Measurements from ENCODE around the gene CITED4.

Gene CITED4

GRCh38 chr1:40849801-40850592 lies 12.2 kb downstream of the CITED4 start:
- H3K9ac ChIP-seq (ENCODE audit: low read length): no peak overlapping the region
- no peak overlapping the region for H3K4me3 ChIP-seq (ENCODE audit: low read depth in 1 of 2, low read length in 2 of 2)

GRCh38 chr1:40848530-40849189 lies 13.5 kb downstream of the CITED4 start:
- no peaks in the 10 kb centered on the region for H3K27me3 ChIP-seq (ENCODE audit: control insufficient read depth in 1 of 2, insufficient read depth in 2 of 2, low read length in 2 of 2)
- H3K9me3 ChIP-seq (ENCODE audit: low read length): no peaks in the 10 kb centered on the region
- peaks cover 2% of the 10 kb centered on the region for H3K4me1 ChIP-seq (ENCODE audit: insufficient read depth, low read length)
- no peaks in the 10 kb centered on the region for H3K36me3 ChIP-seq (ENCODE audit: insufficient read depth, low read length)
- H3K4me3 ChIP-seq (ENCODE audit: low read depth in 1 of 2, low read length in 2 of 2): no peak overlapping the region
- no peak overlapping the region for H3K27ac ChIP-seq (ENCODE audit: low read depth, low read length)
- H3K9ac ChIP-seq (ENCODE audit: low read length): no peak overlapping the region

More at GRCh38 chr1:40849801-40850592, 12.2 kb downstream of the CITED4 start:
- Histone ChIP-seq H3K36me3 (ENCODE audit: insufficient read depth, low read length) (no peaks in the 10 kb centered on the region), H3K4me1 (ENCODE audit: insufficient read depth, low read length) (peaks cover 5% of the 10 kb centered on the region), H3K27me3 (ENCODE audit: control insufficient read depth in 1 of 2, insufficient read depth in 2 of 2, low read length in 2 of 2) (no peaks in the 10 kb centered on the region), H3K27ac (ENCODE audit: low read depth, low read length) (no peak overlapping the region), H3K9me3 (ENCODE audit: low read length) (no peaks in the 10 kb centered on the region)

- Histone ChIP-seq H3K9ac (ENCODE audit: low read length) (no peak overlapping the region), H3K27ac (ENCODE audit: low read depth, low read length) (no peak overlapping the region), H3K36me3 (ENCODE audit: insufficient read depth, low read length) (no peaks in the 10 kb centered on the region), H3K4me1 (ENCODE audit: insufficient read depth, low read length) (no peaks in the 10 kb centered on the region), H3K4me3 (ENCODE audit: low read depth in 1 of 2, low read length in 2 of 2) (no peak overlapping the region), H3K27me3 (ENCODE audit: control insufficient read depth in 1 of 2, insufficient read depth in 2 of 2, low read length in 2 of 2) (no peaks in the 10 kb centered on the region), H3K9me3 (ENCODE audit: low read length) (peaks cover 5% of the 10 kb centered on the region)
Observed at GRCh38 chr1:40847023-40847745, 15.0 kb downstream of the CITED4 start.

DNA sequence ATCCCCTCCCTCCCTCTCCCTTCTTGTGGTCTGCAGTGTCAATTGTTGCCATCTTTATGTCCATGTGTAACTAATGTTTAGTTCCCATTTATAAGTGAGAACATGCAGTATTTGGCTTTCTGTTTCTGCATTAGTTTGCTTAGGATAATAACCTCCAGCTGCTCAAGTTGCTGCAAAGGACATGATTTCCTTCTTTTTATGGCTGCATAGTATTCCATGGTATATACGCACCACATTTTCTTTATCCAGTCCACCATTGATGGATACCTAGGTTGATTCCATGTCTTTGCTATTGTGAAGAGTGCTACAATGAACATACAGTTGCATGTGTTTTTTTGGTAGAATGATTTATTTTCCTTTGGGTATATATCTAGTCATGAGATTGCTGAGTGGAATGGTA lies 16.3 kb downstream of the CITED4 start:
- Histone ChIP-seq H3K9me3 (ENCODE audit: low read length) (peaks cover 5% of the 10 kb centered on the region), H3K4me3 (ENCODE audit: low read depth in 1 of 2, low read length in 2 of 2) (no peak overlapping the region), H3K27me3 (ENCODE audit: control insufficient read depth in 1 of 2, insufficient read depth in 2 of 2, low read length in 2 of 2) (no peaks in the 10 kb centered on the region), H3K36me3 (ENCODE audit: insufficient read depth, low read length) (no peaks in the 10 kb centered on the region), H3K27ac (ENCODE audit: low read depth, low read length) (no peak overlapping the region), H3K9ac (ENCODE audit: low read length) (no peak overlapping the region), H3K4me1 (ENCODE audit: insufficient read depth, low read length) (no peaks in the 10 kb centered on the region)

- no peaks in the 10 kb centered on the region for H3K4me1 ChIP-seq (ENCODE audit: insufficient read depth, low read length)
- H3K27ac ChIP-seq (ENCODE audit: low read depth, low read length): peak overlapping the region; percentile 60
- H3K9ac ChIP-seq (ENCODE audit: low read length): no peak overlapping the region
- peaks cover 5% of the 10 kb centered on the region for H3K9me3 ChIP-seq (ENCODE audit: low read length)
- H3K27me3 ChIP-seq (ENCODE audit: control insufficient read depth in 1 of 2, insufficient read depth in 2 of 2, low read length in 2 of 2): no peaks in the 10 kb centered on the region
- no peaks in the 10 kb centered on the region for H3K36me3 ChIP-seq (ENCODE audit: insufficient read depth, low read length)
- H3K4me3 ChIP-seq (ENCODE audit: low read depth in 1 of 2, low read length in 2 of 2): peak overlapping the region in 1 of 2 donors; percentile 15
Observed at GRCh38 chr1:40844887-40845878, 17.0 kb downstream of the CITED4 start.

GRCh38 chr1:40844079-40844478 lies 18.1 kb downstream of the CITED4 start:
- no peaks in the 10 kb centered on the region for H3K4me1 ChIP-seq (ENCODE audit: insufficient read depth, low read length)
- H3K9ac ChIP-seq (ENCODE audit: low read length): no peak overlapping the region
- peaks cover 5% of the 10 kb centered on the region for H3K9me3 ChIP-seq (ENCODE audit: low read length)
- no peak overlapping the region for H3K4me3 ChIP-seq (ENCODE audit: low read depth in 1 of 2, low read length in 2 of 2)
- no peak overlapping the region for H3K27ac ChIP-seq (ENCODE audit: low read depth, low read length)
- H3K36me3 ChIP-seq (ENCODE audit: insufficient read depth, low read length): no peaks in the 10 kb centered on the region
- H3K27me3 ChIP-seq (ENCODE audit: control insufficient read depth in 1 of 2, insufficient read depth in 2 of 2, low read length in 2 of 2): no peaks in the 10 kb centered on the region

GRCh38 chr1:40842691-40843090 lies 19.5 kb downstream of the CITED4 start:
- H3K27ac ChIP-seq (ENCODE audit: low read depth, low read length): no peak overlapping the region
- H3K36me3 ChIP-seq (ENCODE audit: insufficient read depth, low read length): no peaks in the 10 kb centered on the region
- H3K4me1 ChIP-seq (ENCODE audit: insufficient read depth, low read length): no peaks in the 10 kb centered on the region
- H3K27me3 ChIP-seq (ENCODE audit: control insufficient read depth in 1 of 2, insufficient read depth in 2 of 2, low read length in 2 of 2): no peaks in the 10 kb centered on the region
- H3K9me3 ChIP-seq (ENCODE audit: low read length): peaks cover 5% of the 10 kb centered on the region
- no peak overlapping the region for H3K9ac ChIP-seq (ENCODE audit: low read length)
- no peak overlapping the region for H3K4me3 ChIP-seq (ENCODE audit: low read depth in 1 of 2, low read length in 2 of 2)

DNA sequence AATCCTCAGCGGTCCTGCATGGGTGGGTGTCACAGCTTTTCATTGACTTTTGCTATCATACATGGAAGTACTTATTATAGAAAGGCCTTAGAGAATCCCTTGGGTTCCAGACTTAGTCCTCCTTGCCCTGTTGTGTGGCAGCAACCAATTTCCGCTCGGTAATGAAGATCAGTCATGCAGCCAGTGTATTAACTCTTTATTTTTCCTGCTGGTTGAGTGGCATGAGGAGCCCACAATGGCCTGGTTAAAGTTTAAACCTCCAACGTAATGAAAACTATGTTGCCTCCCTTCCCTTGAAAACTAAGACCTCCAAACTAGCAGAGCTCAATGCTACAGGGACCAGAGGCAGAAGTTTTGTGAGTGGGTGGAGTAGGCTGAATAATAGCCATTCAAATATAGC lies 20.0 kb downstream of the CITED4 start:
- H3K9ac ChIP-seq (ENCODE audit: low read length): no peak overlapping the region
- no peaks in the 10 kb centered on the region for H3K27me3 ChIP-seq (ENCODE audit: control insufficient read depth in 1 of 2, insufficient read depth in 2 of 2, low read length in 2 of 2)
- H3K4me1 ChIP-seq (ENCODE audit: insufficient read depth, low read length): no peaks in the 10 kb centered on the region
- H3K4me3 ChIP-seq (ENCODE audit: low read depth in 1 of 2, low read length in 2 of 2): no peak overlapping the region
- no peak overlapping the region for H3K27ac ChIP-seq (ENCODE audit: low read depth, low read length)
- H3K36me3 ChIP-seq (ENCODE audit: insufficient read depth, low read length): no peaks in the 10 kb centered on the region
- peaks cover 5% of the 10 kb centered on the region for H3K9me3 ChIP-seq (ENCODE audit: low read length)

- H3K4me3 ChIP-seq (ENCODE audit: low read depth in 1 of 2, low read length in 2 of 2): no peak overlapping the region
- no peaks in the 10 kb centered on the region for H3K4me1 ChIP-seq (ENCODE audit: insufficient read depth, low read length)
- H3K36me3 ChIP-seq (ENCODE audit: insufficient read depth, low read length): no peaks in the 10 kb centered on the region
- no peaks in the 10 kb centered on the region for H3K27me3 ChIP-seq (ENCODE audit: control insufficient read depth in 1 of 2, insufficient read depth in 2 of 2, low read length in 2 of 2)
- H3K9me3 ChIP-seq (ENCODE audit: low read length): peaks cover 5% of the 10 kb centered on the region
- no peak overlapping the region for H3K27ac ChIP-seq (ENCODE audit: low read depth, low read length)
- H3K9ac ChIP-seq (ENCODE audit: low read length): no peak overlapping the region
Observed at GRCh38 chr1:40841602-40842001, 20.6 kb downstream of the CITED4 start.

GRCh38 chr1:40840526-40841323 lies 21.4 kb downstream of the CITED4 start:
- H3K4me3 ChIP-seq (ENCODE audit: low read depth in 1 of 2, low read length in 2 of 2): no peak overlapping the region
- H3K27ac ChIP-seq (ENCODE audit: low read depth, low read length): no peak overlapping the region
- H3K9ac ChIP-seq (ENCODE audit: low read length): no peak overlapping the region
- no peaks in the 10 kb centered on the region for H3K4me1 ChIP-seq (ENCODE audit: insufficient read depth, low read length)
- H3K27me3 ChIP-seq (ENCODE audit: control insufficient read depth in 1 of 2, insufficient read depth in 2 of 2, low read length in 2 of 2): no peaks in the 10 kb centered on the region
- peaks cover 5% of the 10 kb centered on the region for H3K9me3 ChIP-seq (ENCODE audit: low read length)
- H3K36me3 ChIP-seq (ENCODE audit: insufficient read depth, low read length): peaks cover 3% of the 10 kb centered on the region

Measured in muscle layer of colon (tissue), 2 donors.